ENCODE data around the gene ZNF223.

DNA sequence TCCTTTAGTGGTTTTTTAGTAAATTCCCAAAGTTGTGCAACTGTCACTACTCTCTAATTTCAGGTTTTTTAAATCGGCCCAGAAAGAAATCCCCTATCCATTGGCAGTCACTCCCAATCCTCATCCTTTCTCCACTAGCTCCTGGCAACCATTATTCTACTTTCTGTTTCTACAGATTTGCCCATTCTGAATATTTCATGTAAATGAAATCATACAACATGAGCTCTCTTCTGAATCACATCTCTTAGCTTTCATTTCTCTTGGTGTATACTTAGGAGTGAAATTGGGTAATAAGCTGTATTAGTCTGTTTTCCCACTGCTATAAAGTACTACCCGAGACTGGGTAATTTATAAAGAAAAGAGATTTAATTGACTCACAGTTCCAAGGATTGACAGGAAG lies 9.7 kb upstream of the ZNF223 start:
- no peak for TF ChIP-seq EZH2 (optimal IDR thresholded peaks at IDR 0.05; ENCODE audit: low read depth, low read length)
- TF ChIP-seq, protein P1, sequence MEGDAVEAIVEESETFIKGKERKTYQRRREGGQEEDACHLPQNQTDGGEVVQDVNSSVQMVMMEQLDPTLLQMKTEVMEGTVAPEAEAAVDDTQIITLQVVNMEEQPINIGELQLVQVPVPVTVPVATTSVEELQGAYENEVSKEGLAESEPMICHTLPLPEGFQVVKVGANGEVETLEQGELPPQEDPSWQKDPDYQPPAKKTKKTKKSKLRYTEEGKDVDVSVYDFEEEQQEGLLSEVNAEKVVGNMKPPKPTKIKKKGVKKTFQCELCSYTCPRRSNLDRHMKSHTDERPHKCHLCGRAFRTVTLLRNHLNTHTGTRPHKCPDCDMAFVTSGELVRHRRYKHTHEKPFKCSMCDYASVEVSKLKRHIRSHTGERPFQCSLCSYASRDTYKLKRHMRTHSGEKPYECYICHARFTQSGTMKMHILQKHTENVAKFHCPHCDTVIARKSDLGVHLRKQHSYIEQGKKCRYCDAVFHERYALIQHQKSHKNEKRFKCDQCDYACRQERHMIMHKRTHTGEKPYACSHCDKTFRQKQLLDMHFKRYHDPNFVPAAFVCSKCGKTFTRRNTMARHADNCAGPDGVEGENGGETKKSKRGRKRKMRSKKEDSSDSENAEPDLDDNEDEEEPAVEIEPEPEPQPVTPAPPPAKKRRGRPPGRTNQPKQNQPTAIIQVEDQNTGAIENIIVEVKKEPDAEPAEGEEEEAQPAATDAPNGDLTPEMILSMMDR (IDR thresholded peaks at IDR 0.05; ENCODE audit: low read length), result no peak

All from MM.1S (cell line).